HFF-Myc (cell line): ENCODE measurements around the gene ERP44.
A peak's percentile ranks its signal among the peaks of the same experiment; 100 is the strongest.

Experiments
- DNase-seq: peaks from one replicate; pipeline ENCODE4 v3.0.0-alpha.2; 2011; ENCODE audit warnings: low read depth; ENCODE audit errors: extremely low read depth
- H3K4me3 ChIP-seq: replicated peaks from 2 replicates; pipeline ENCODE4 v1.5.1; 2011; ENCODE audit warnings: low read depth, mild to moderate bottlenecking, control low read depth, low read length
- TF ChIP-seq, protein P1 (sequence below): IDR thresholded peaks from 2 replicates; pipeline ENCODE4 v1.5.1; 2012; ENCODE audit warnings: mild to moderate bottlenecking, low read depth, low read length, control low read depth; ENCODE audit errors: missing control alignments

The ERP44 gene

DNA sequence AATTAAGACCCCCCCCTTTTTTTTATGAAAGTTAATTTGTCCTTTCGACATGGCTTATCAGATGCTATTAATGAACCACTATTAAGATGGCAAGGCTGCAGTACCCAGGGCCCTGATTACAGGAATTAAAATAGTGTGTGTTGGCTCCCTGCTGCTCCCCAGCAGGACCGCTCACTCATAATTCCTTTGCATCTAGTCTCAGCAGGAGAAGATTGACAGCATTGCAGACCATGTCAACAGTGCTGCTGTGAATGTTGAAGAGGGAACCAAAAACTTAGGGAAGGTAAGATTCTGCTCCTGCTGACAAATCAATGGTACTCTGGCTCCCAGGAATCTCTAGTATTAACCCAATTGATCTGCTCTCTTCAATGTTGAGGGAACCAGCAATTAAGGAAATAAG lies 131.3 kb downstream of the ERP44 start:
- no peak overlapping the region for H3K4me3 ChIP-seq
- no peak for DNase-seq
- TF ChIP-seq, protein P1, sequence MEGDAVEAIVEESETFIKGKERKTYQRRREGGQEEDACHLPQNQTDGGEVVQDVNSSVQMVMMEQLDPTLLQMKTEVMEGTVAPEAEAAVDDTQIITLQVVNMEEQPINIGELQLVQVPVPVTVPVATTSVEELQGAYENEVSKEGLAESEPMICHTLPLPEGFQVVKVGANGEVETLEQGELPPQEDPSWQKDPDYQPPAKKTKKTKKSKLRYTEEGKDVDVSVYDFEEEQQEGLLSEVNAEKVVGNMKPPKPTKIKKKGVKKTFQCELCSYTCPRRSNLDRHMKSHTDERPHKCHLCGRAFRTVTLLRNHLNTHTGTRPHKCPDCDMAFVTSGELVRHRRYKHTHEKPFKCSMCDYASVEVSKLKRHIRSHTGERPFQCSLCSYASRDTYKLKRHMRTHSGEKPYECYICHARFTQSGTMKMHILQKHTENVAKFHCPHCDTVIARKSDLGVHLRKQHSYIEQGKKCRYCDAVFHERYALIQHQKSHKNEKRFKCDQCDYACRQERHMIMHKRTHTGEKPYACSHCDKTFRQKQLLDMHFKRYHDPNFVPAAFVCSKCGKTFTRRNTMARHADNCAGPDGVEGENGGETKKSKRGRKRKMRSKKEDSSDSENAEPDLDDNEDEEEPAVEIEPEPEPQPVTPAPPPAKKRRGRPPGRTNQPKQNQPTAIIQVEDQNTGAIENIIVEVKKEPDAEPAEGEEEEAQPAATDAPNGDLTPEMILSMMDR: no peak

DNA sequence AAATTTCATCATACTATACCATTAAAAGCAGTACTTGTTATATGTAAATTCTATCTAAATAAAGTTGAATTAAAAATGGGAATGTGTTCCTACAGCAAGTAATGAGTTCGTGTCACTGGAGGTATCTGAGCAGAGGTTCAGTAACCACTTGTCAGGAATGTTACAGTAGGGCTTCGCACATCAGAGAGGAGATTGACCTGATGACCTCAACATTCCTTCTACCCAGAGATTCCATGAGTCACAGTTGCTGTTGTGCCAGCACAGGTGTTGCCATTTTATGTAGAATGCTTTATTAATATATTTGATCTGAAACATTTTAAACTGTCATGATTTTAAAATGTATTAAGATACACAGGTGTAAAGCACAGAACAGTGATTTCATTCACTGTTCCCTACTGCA lies 132.1 kb downstream of the ERP44 start:
- TF ChIP-seq, protein P1: no peak
- peak; percentile 10 for DNase-seq
- H3K4me3 ChIP-seq: no peak overlapping the region

DNA sequence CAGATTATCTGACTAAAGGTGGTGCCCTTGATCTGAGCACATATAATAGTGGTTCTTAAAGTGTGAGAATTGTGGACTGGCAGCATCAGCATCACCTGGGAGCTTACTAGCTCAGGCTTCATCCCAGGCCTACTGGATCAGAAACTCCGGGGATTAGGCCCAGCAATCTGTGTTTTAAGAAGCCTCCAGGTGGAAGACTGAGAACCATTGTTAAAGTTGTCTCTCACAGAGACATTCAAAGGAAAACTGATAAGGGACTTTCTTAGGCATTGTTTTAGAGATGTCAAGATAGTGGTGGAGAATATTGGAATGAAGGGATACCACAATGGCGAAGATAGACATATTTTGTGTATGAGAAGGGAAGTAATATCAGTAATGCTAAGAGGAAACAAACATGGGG lies 132.8 kb downstream of the ERP44 start:
- TF ChIP-seq, protein P1: no peak
- no peak overlapping the region for H3K4me3 ChIP-seq

DNA sequence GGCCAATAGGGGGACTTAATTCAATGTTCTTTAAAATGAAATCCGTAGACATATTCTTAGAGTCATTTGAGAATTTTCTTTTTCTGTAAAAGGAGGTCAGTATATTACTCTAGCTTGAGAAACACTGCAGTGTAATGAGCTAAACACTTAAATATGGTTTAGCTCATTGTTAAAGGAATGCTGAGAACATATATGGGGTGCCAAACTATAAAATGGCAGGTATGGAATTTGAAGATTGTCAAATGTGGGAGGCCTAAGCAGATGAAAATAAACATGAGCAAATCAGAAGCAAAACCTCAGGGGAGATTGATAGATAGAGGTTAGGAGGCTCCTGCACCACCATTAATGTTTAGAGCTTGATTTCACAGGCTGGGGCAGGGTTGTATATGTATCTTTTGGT lies 134.5 kb downstream of the ERP44 start:
- TF ChIP-seq, protein P1: no peak
- no peak for DNase-seq
- H3K4me3 ChIP-seq: no peak overlapping the region

More for the DNA sequence above, 132.8 kb downstream of the ERP44 start:
- DNase-seq: no peak

- no peak for DNase-seq
- TF ChIP-seq, protein P1: no peak
- H3K4me3 ChIP-seq: no peak overlapping the region
These were observed 136.0 kb downstream of the ERP44 start for GRCh38 chr9:99962680-99963261.

- no peak for DNase-seq
- TF ChIP-seq, protein P1: no peak
- no peak overlapping the region for H3K4me3 ChIP-seq
These were observed 143.2 kb downstream of the ERP44 start for GRCh38 chr9:99955606-99956005.

DNA sequence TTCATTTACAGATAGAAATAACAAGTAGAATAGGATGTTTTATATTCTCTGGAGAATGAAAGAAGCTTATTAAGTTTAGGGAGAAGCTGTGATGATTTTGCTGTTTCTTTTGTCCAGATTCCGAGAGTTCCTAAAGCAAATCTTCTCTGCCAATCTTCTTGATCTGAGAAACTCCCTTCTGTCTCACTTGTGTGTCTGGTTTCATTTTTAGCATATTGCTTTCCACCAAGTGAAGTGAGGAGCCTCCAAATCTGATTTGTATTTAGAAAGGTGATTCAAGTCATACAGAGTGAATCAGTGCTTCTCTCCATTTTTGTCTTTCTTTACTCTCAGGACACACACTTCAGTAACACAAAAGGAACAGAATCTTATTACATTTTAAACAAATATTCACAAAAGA lies 144.0 kb downstream of the ERP44 start:
- H3K4me3 ChIP-seq: no peak overlapping the region
- TF ChIP-seq, protein P1: no peak
- DNase-seq: no peak
